COLO668 (cell line): ENCODE data around the gene UFD1.
A peak's percentile ranks its signal among the peaks of the same experiment; 100 is the strongest.

Source experiments
- DNase-seq: peaks from one replicate; lab custom pipeline; 2025; ENCODE audit not compliant: unreplicated experiment; lab: John Stamatoyannopoulos, UW

UFD1 gene

GRCh38 chr22:19430890-19431541 lies 48.0 kb downstream of the UFD1 start:
- DNase-seq: peak; percentile 67

- peak; percentile 48 for DNase-seq
Observed at GRCh38 chr22:19429950-19430889, 48.8 kb downstream of the UFD1 start.

GRCh38 chr22:19424186-19424500 lies 54.9 kb downstream of the UFD1 start:
- DNase-seq: no peak

- DNase-seq: no peak
Observed at GRCh38 chr22:19422440-19423301, 56.3 kb downstream of the UFD1 start.

- no peak for DNase-seq
Observed at GRCh38 chr22:19420321-19420720, 58.7 kb downstream of the UFD1 start.

GRCh38 chr22:19419464-19420178 lies 59.4 kb downstream of the UFD1 start:
- no peak for DNase-seq

GRCh38 chr22:19419086-19419463 lies 59.9 kb downstream of the UFD1 start:
- DNase-seq: no peak

GRCh38 chr22:19412923-19413322 lies 66.1 kb downstream of the UFD1 start:
- no peak for DNase-seq

- DNase-seq: no peak
Observed at GRCh38 chr22:19412478-19412877, 66.5 kb downstream of the UFD1 start.

GRCh38 chr22:19411690-19412045 lies 67.3 kb downstream of the UFD1 start:
- DNase-seq: no peak

GRCh38 chr22:19410941-19411689 lies 67.9 kb downstream of the UFD1 start:
- no peak for DNase-seq

GRCh38 chr22:19407649-19408606 lies 71.1 kb downstream of the UFD1 start:
- DNase-seq: no peak

GRCh38 chr22:19406846-19407245 lies 72.1 kb downstream of the UFD1 start:
- no peak for DNase-seq

GRCh38 chr22:19406281-19406811 lies 72.6 kb downstream of the UFD1 start:
- DNase-seq: no peak

- DNase-seq: no peak
Observed at GRCh38 chr22:19405652-19406051, 73.3 kb downstream of the UFD1 start.

- DNase-seq: no peak
Observed at GRCh38 chr22:19405133-19405532, 73.9 kb downstream of the UFD1 start.

GRCh38 chr22:19404676-19405075 lies 74.3 kb downstream of the UFD1 start:
- DNase-seq: no peak

- DNase-seq: no peak
Observed at GRCh38 chr22:19402642-19403191, 76.3 kb downstream of the UFD1 start.

- DNase-seq: no peak
Observed at GRCh38 chr22:19401483-19401882, 77.5 kb downstream of the UFD1 start.
